DMS53 treated with DMSO at 0.1 percent for 48 hours (cell line): ENCODE results near the gene CAMKK2.
"Not testable (repeated sequence)": the region's sequence is repeated elsewhere in the genome, so short reads cannot be mapped to it uniquely, and the experiment has no call there.

Experiments used
- DNase-seq: peaks from one replicate; lab custom pipeline; 2025; ENCODE audit not compliant: unreplicated experiment; lab: John Stamatoyannopoulos, UW

CAMKK2 gene

DNA sequence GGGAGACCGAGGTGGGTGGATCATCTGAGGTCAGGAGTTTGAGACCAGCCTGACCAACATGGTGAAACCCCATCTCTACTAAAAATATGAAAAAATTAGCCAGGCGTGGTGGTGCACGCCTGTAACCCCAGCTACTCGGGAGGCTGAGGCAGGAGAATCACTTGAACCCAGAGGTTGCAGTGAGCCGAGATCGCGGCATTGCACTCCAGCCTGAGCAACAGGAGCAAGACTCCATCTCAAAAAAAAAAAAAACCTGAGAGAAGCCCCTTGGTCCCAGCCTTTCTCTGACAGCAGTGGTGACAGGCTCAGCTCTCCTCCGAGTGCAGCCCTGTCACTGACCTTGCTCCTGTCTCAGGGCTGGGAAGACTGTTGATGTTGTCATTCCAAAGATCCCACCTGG lies 69.6 kb downstream of the CAMKK2 start:
- not testable (repeated sequence) for DNase-seq

DNA sequence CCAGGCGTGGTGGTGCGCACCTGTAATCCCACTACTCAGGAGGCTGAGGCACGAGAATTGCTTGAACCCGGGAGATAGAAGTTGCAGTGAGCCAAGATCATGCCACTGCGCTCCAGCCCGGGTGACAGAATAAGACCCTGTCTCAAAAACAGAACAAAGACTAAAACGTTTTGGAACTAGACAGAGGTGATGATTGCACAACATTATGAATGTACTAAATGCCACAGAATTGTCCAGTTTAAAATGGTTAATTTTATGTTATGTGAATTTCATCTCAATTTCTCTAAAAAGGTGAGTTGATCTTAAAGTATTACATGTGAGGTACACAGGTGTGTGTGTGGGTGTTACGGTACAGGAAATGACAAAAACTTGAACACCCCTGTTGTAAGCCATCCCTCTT lies 70.1 kb downstream of the CAMKK2 start:
- DNase-seq = no peak

GRCh38 chr12:121224591-121224990 lies 71.9 kb downstream of the CAMKK2 start:
- no peak for DNase-seq

DNA sequence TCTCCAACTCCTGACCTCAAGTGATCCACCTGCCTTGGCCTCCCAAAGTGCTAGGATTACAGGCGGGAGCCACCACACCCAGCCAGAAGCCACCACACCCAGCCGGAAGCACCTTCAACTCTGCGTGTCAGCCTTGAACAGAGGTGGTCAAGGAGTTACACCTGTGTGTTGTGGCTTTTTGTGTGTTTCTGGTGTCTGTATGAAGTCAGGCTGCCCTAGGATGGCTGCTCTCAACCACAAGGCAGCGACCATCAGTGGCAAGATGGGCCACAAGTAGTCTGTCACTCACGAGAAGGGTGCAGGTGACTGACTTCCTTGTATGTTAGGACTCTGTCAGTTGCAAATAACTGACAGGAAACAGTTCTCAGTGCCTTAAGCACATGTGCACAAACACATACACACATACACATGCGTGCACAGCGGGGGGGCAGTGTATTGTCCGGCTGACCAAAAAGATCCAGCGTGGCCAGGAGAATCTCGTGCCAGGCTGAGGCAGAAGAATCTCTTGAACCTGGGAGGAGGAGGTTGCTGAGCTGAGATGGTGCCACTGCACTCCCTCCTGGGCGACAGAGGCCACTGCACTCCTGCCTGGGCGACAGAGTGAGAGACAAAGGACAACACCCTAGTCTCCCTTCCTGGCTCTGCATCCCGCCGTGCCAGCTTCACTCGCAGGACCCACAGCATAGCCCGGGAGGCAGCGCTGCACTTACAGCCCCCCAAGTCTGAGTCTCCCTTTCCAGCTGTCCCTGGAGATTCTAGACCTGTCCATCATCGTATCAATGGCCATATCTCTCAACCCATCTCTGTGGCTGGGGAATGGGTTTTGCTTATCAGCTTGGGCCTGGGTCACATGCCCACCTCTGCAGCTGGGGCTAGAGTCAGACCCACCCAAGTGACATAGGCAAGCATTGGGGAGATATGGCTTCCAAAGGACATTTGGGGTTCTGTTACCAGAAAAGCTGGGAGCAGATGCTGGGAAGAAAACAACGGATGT lies 72.9 kb downstream of the CAMKK2 start:
- DNase-seq = no peak

DNA sequence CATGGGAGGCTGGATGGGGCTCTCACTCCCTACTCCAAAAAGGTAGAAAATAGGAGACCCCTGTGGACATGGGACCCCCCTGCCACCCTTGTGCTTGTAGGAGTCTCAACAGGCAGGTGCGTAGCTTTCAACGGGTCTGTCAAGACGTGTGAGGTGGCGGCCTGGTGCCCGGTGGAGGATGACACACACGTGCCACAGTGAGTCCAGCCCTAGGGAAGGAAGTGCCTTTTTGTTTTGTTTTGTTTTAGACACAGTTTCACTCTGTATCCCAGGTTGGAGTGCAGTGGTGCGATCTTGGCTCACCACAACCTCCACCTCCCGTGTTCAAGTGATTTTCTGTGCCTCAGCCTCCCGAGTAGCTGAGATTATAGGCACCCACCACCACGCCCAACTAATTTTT lies 73.7 kb downstream of the CAMKK2 start:
- DNase-seq = no peak

DNA sequence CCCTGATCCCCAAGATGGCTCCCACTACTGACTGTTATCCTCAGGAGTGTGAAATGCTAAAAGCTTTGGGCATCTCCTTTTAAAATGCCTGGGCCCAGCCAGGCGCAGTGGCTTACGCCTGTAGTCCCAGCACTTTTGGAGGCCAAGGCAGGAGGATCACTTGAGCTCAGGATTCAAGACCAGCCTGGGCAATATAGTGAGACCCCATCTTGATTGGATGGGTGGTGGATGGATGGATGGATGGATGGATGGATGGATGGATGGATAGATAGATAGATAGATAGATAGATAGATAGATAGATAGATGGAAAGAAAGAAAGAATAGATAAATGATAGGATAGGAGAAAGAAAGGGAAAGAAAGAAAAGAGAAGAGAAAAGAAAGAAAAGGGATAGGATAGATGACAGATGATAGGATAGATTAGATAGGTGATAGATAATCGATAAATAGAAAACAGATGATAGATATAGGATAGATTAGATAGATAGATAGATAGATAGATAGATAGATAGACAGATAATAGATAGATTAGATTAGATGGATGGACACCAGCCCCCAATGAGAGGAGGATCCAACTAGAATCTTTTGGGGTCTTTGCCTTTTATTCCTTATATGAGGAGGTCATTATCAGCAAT lies 77.0 kb downstream of the CAMKK2 start:
- DNase-seq = no peak

DNA sequence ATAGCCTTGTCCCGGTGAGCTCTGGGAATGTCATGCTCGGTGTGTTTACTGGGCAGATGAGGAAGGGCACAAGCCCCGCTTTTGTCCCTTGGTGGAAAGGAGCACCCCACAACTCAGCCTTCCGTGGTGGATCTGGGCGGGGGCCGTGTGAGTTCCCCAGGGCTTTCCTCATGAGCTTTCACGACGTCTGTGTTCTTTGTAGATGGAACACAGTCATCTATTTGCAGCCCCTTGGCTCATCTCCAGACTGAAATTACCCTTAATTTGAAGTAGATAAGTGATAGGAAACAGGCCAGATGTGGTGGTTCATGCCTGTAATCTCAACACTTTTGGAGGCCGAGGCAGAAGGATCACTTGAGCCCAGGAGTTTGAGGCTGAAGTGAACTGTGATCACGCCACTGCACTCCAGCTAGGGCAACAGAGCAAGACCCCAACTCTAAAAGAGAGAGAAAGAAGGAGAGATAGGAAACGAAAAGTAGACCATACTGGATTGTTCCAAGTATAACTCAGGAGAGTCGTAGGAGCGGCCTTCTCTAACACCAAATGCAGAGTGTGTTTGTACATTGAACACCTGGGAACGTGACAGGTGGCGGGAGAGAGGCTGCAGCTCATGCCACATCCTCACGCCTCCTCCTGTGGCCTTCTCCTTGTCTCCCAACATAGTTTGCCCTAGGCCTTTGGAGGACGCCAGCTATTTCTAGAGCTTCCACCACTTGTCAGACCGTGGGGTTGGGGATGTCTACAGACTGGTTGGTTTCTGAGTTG lies 77.7 kb downstream of the CAMKK2 start:
- DNase-seq = no peak

DNA sequence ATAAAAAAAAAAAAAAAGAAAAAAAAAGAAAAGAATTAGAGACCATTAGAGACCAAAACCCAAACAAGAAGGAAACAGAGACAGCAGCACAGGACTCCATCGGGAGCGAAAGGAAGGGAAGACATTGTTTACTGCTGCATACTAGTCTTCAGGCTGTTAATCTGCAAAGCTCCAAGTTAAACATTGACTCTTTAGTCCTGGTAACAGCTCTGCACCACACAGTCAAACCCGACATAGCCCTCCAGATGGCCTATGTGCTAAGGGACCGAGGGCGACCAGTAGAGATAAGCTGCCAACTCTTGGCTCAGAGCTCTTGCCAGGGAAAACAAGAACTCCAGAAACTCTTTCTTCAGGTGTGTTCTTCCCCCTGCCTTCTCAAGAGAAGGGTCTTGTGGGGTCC lies 78.7 kb downstream of the CAMKK2 start:
- DNase-seq = no peak

- DNase-seq = no peak
Measured at GRCh38 chr12:121217063-121217462, 79.4 kb downstream of the CAMKK2 start.

DNA sequence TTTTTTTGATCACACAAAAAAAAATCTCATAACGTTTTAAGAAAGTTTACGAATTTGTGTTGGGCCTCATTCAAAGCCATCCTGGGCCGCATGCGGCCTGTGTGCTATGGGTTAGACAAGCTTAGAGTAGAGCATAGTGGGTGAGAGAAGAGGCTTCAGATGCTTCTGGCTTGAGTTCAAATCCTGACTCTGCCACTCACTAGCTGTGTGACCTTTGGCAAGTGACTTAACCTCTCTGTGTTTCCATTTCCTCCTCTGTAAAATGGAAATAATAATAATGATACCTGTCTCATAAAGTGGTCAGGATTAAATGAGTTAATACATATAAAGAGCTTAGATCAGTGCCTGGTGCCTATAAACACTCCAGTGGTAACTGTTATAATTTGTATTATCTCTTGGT lies 80.4 kb downstream of the CAMKK2 start:
- no peak for DNase-seq

- peak; percentile 69 for DNase-seq
Measured at GRCh38 chr12:121214855-121215745, 81.4 kb downstream of the CAMKK2 start.

GRCh38 chr12:121214166-121214777 lies 82.2 kb downstream of the CAMKK2 start:
- DNase-seq = no peak

- no peak for DNase-seq
Measured at GRCh38 chr12:121212875-121213274, 83.6 kb downstream of the CAMKK2 start.

DNA sequence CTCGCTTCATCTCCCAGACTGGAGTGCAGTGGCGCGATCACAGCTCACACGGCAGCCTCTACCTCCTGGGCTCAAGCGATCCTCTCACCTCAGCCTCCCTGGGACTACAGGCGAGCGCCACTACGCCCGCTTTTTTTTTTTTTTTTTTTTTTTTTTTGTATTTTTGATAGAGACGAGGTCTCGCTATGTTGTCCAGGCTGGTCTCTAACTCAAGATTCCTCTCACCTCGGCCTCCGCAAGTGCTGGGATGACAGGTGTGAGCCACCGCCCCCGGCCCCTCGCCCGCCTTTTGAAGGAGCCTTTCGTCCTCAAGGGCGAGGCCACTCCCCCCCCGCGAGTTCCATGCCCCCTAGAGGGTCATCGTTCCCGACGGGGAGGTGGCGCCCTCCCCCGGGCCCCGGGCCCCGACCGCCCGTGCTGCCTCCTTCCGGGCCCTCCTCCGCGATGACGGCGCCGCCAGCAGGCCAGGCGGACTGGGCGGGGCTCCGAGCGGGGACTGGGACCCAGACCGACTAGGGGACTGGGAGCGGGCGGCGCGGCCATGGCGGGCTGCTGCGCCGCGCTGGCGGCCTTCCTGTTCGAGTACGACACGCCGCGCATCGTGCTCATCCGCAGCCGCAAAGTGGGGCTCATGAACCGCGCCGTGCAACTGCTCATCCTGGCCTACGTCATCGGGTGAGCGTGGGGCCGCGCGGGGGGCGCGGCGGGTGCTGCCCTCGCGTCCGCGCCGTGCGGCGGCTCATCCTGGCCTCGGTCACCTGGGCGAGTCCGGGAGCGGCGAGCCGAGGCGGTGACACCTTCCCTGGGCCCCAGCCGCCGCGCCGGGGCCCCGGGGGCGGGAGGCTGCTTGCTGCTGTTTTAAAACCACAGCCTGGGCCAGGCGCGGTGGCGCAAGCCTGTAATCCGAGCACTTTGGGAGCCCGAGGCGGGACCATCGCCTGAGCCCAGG lies 86.6 kb downstream of the CAMKK2 start, which contains the start of gene P2RX4:
TSS of gene P2RX4 (plus strand) at position 506 of the 949 bp plus-strand sequence. CDS start at position 542, 36 bp downstream.
- peak; percentile 74 for DNase-seq

GRCh38 chr12:121209221-121209620 lies 87.3 kb downstream of the CAMKK2 start:
- DNase-seq = no peak

- not testable (repeated sequence) for DNase-seq
Measured at GRCh38 chr12:121208571-121208970, 87.9 kb downstream of the CAMKK2 start.

- DNase-seq = no peak
Measured at GRCh38 chr12:121205491-121205890, 91.0 kb downstream of the CAMKK2 start.

DNA sequence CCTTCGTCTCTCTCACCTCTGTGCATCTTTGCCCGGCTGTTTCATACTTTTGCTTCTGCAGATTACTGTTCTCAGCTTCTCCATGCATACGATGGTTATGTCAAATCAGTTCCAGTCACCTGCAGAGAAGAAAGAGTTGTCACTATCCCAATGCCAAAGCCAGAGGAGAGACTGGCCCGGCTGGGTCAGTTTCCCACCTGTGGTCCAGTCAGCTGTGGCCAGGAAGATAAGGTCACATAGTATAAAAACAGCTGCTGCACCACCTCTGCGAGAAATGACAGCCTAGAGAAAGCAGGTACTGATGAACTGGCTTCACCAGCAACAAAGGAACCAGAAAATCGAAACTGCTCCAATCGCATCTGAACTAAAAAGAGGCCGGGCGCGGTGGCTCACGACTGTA lies 93.0 kb downstream of the CAMKK2 start:
- no peak for DNase-seq
